Right lobe of liver (tissue), 6 donors: ENCODE data around the gene SRC. TPM values are rescaled to one million over a fixed set of nuclear protein-coding genes. Genes with fewer than 3 reads are reported as not detected.
"Not testable (repeated sequence)": the region's sequence is repeated elsewhere in the genome, so short reads cannot be mapped to it uniquely, and the experiment has no call there.

ENCODE experiments used
- ATAC-seq, 4 donors: fragments of 200-7000 bp; cut with Tn5 transposase; one replicate each; pipeline ENCODE4 v1.9.1; 2020; ENCODE audit warnings: mild to moderate bottlenecking in 4 of 4, moderate library complexity in 4 of 4
- DNase-seq, 3 donors: peaks; one replicate each; pipeline ENCODE4 v3.0.0-alpha.2; 2020
- H3K27ac ChIP-seq, 3 donors: fragments of 200-600 bp; one replicate each; pipeline ENCODE4 v1.8.0; 2022
- H3K27me3 ChIP-seq, 2 donors: fragments of 200-600 bp; one replicate each; pipeline ENCODE4 v1.8.0; 2022
- H3K36me3 ChIP-seq, 4 donors: fragments of 200-600 bp; sonication (generic) in 1 of 4; one replicate each; pipeline versions ENCODE4 v1.5.1 to v1.8.0; 2017 to 2022; ENCODE audit warnings: control low read depth in 1 of 4
- H3K4me1 ChIP-seq, 4 donors: fragments of 200-600 bp; sonication (generic) in 1 of 4; one replicate each; pipeline versions ENCODE4 v1.5.1 to v1.8.0; 2017 to 2022; ENCODE audit warnings: control low read depth in 1 of 4
- H3K4me3 ChIP-seq, 3 donors: fragments of 200-600 bp; one replicate each; pipeline ENCODE4 v1.8.0; 2022
- H3K9me3 ChIP-seq, 4 donors: fragments of 200-600 bp; sonication (generic) in 1 of 4; one replicate each; pipeline versions ENCODE4 v1.5.1 to v1.8.0; 2017 to 2022; ENCODE audit warnings: control low read depth in 1 of 4
- CTCF ChIP-seq, 4 donors: fragments of 200-600 bp in 3 of 4; fragments of 450-650 bp in 1 of 4; IDR thresholded peaks; one replicate each; pipeline versions ENCODE4 v1.5.1 to v1.8.0; 2016 to 2022; ENCODE audit warnings: antibody characterized with exemption in 4 of 4, mild to moderate bottlenecking in 2 of 4
- POLR2A ChIP-seq: fragments of 450-650 bp; IDR thresholded peaks from one replicate; pipeline ENCODE4 v1.6.1; 2017; ENCODE audit warnings: antibody characterized with exemption, mild to moderate bottlenecking
- WGBS: methylation state at CpG from one replicate; pipeline ENCODE4 v1.1.6; 2018; ENCODE audit warnings: low coverage, low lambda C conversion rate; ENCODE audit not compliant: insufficient coverage; ENCODE audit errors: missing lambda C conversion rate; 5-methylcytosine and 5-hydroxymethylcytosine counted together
- intact Hi-C, 2 donors: fragments of 100-400 bp; cut with DNase I; formaldehyde crosslinking; loops; one replicate each; pipeline versions ENCODE4 v1.11.2 to v1.14.1; 2022
- total RNA-seq, 6 experiments: library from RNA; depleted of rRNA in 2 of 6; stranded (reverse); fragments of >200 nt in 2 of 6; fragmentation: NEBNext Ultra II Directional in 3 of 6; extraction: Animal tissue kit (Norgen Biotek cat#: 25700) in 3 of 6; gene quantifications; one replicate each; pipeline versions ENCODE4 v1.1.0 to v1.2.4, GENCODE V29; 2016 to 2023
- donor health status: DM: no; HTN: yes; CAD: no.
- donor health status: DM: no; HTN: no; CAD: no.
- donor health status: DM: no; HTN: no; CAD: no.
- donor health status: DM: no; HTN: yes; CAD: no.
- donor health status: DM: no; HTN: yes; CAD: no.

Gene SRC
- total RNA-seq, 6 experiments from 2014 or later: 3.1 to 17.3 (median 11.2) TPM

GRCh38 chr20:37365760-37366638 is 20.1 kb downstream of the SRC start:
- H3K9me3 ChIP-seq: no peaks in the 10 kb centered on the region
- TF ChIP-seq POLR2A: no peak
- no peak for TF ChIP-seq CTCF (IDR thresholded peaks at IDR 0.05)
- H3K27me3 ChIP-seq: no peaks in the 10 kb centered on the region
- WGBS: 57% methylated on average over 6 of the region's 6 CpGs
- ATAC-seq (peak in 2 of 4 donors; percentile 59 to 62), DNase-seq (no peak)
- H3K27ac ChIP-seq: no peak overlapping the region
- no peak overlapping the region for H3K4me3 ChIP-seq
- no peaks in the 10 kb centered on the region for H3K4me1 ChIP-seq
- intact Hi-C loops: no loop called here
- H3K36me3 ChIP-seq: no peaks in the 10 kb centered on the region

GRCh38 chr20:37366743-37367142 is 20.8 kb downstream of the SRC start:
- Histone ChIP-seq H3K9me3 (no peaks in the 10 kb centered on the region), H3K27ac (no peak overlapping the region), H3K4me3 (no peak overlapping the region), H3K36me3 (no peaks in the 10 kb centered on the region), H3K4me1 (no peaks in the 10 kb centered on the region), H3K27me3 (no peaks in the 10 kb centered on the region)
- DNase-seq: no peak
- intact Hi-C loops: no loop called here
- TF ChIP-seq POLR2A: no peak
- TF ChIP-seq CTCF (IDR thresholded peaks at IDR 0.05): no peak
- whole genome bisulfite sequencing: 57% methylated on average over 2 of the region's 2 CpGs
- ATAC-seq: no peak

DNA sequence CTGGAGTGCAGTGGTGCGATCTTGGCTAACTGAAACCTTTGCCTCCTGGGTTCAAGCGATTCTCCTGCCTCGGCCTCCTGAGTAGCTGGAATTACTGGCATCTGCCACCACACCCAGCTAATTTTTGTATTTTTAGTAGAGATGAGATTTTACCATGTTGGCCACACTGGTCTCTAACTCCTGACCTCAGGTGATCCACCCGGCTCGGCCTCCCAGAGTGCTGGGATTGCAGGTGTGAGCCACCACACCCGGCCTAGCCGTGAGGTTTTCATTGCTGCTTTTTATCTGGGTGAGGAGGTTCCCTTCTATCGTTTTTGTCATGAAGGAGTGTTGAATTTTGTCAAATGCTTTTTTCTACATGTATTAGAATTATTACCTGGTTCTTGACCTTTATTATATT is 23.9 kb downstream of the SRC start:
- Histone ChIP-seq H3K9me3 (no peaks in the 10 kb centered on the region), H3K36me3 (no peaks in the 10 kb centered on the region), H3K4me1 (no peaks in the 10 kb centered on the region), H3K27ac (no peak overlapping the region), H3K4me3 (no peak overlapping the region), H3K27me3 (no peaks in the 10 kb centered on the region)
- DNase-seq (no peak), ATAC-seq (no peak)
- WGBS: 91% methylated on average over 8 of the region's 8 CpGs
- no peak for TF ChIP-seq CTCF (IDR thresholded peaks at IDR 0.05)
- TF ChIP-seq POLR2A: no peak
- intact Hi-C loops: no loop called here

DNA sequence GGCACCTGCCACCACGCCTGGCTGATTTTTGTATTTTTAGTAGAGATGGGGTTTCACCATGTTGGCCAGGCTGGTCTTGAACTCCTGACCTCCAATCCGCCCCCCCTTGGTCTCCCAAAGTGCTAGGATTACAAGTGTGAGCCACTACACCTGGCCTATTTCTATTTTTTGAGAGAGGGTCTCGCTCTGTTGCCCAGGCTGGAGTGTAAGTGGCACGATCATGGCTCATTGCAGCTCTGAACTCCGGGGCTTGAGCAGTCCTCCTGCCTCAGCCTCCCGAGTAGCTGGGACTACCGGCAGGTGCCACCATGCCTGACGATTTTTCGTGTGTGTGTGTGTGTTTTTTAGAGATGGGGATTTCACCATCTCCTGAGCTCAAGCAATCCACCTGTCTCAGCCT is 25.9 kb downstream of the SRC start:
- H3K27ac ChIP-seq, H3K27me3 ChIP-seq, H3K9me3 ChIP-seq, intact Hi-C loops, ATAC-seq, H3K36me3 ChIP-seq, H3K4me1 ChIP-seq, H3K4me3 ChIP-seq: not testable (repeated sequence)
- peak in 1 of 3 donors; percentile 20 for DNase-seq
- 97% methylated on average over 6 of the region's 9 CpGs for WGBS

GRCh38 chr20:37372441-37372840 is 26.5 kb downstream of the SRC start:
- Histone ChIP-seq H3K4me1 (no peaks in the 10 kb centered on the region), H3K4me3 (no peak overlapping the region), H3K27me3 (no peaks in the 10 kb centered on the region), H3K27ac (no peak overlapping the region), H3K9me3 (no peaks in the 10 kb centered on the region), H3K36me3 (no peaks in the 10 kb centered on the region)
- 89% methylated on average over 3 of the region's 3 CpGs for WGBS
- ATAC-seq (no peak), DNase-seq (no peak)
- intact Hi-C loops: no loop called here
- TF ChIP-seq CTCF (IDR thresholded peaks at IDR 0.05): no peak
- no peak for TF ChIP-seq POLR2A
